GM21723 (cell line): Measurements from ENCODE around the gene MALT1.
"Not testable (repeated sequence)": the region's sequence is repeated elsewhere in the genome, so short reads cannot be mapped to it uniquely, and the experiment has no call there.

ENCODE experiments used
- ATAC-seq: cut with Tn5 transposase; IDR thresholded peaks from one replicate; pipeline ENCODE4 v1.9.1; 2021; ENCODE audit warnings: mild to moderate bottlenecking, moderate library complexity; ENCODE audit not compliant: unreplicated experiment

MALT1 gene

GRCh38 chr18:58732471-58732870, 61.2 kb downstream of the MALT1 start:
- no peak for ATAC-seq

- ATAC-seq = no peak
Observed at GRCh38 chr18:58733866-58734265, 62.6 kb downstream of the MALT1 start.

GRCh38 chr18:58738322-58738721, 67.1 kb downstream of the MALT1 start:
- ATAC-seq = no peak

- ATAC-seq = no peak
Observed at GRCh38 chr18:58745914-58746313, 74.6 kb downstream of the MALT1 start.

- no peak for ATAC-seq
Observed at GRCh38 chr18:58748899-58749595, 77.8 kb downstream of the MALT1 start.

- ATAC-seq = no peak
Observed at GRCh38 chr18:58753976-58754375, 82.7 kb downstream of the MALT1 start.

GRCh38 chr18:58754544-58755068, 83.3 kb downstream of the MALT1 start:
- no peak for ATAC-seq

GRCh38 chr18:58755304-58756010, 84.2 kb downstream of the MALT1 start:
- no peak for ATAC-seq

GRCh38 chr18:58756148-58756547, 84.9 kb downstream of the MALT1 start:
- no peak for ATAC-seq

GRCh38 chr18:58756596-58757240, 85.5 kb downstream of the MALT1 start:
- ATAC-seq = no peak

- not testable (repeated sequence) for ATAC-seq
Observed at GRCh38 chr18:58757351-58757750, 86.1 kb downstream of the MALT1 start.

GRCh38 chr18:58758046-58758445, 86.8 kb downstream of the MALT1 start:
- no peak for ATAC-seq

GRCh38 chr18:58758606-58759005, 87.3 kb downstream of the MALT1 start:
- no peak for ATAC-seq

GRCh38 chr18:58761241-58761969, 90.1 kb downstream of the MALT1 start:
- peak; percentile 79 for ATAC-seq

GRCh38 chr18:58761970-58762780, 90.9 kb downstream of the MALT1 start:
- ATAC-seq = no peak

GRCh38 chr18:58762781-58763171, 91.5 kb downstream of the MALT1 start:
- no peak for ATAC-seq

GRCh38 chr18:58766164-58766563, 94.9 kb downstream of the MALT1 start:
- ATAC-seq = no peak

- ATAC-seq = no peak
Observed at GRCh38 chr18:58766946-58767345, 95.7 kb downstream of the MALT1 start.

- peak; percentile 81 for ATAC-seq
Observed at GRCh38 chr18:58768293-58768974, 97.2 kb downstream of the MALT1 start.

- ATAC-seq = no peak
Observed at GRCh38 chr18:58769321-58769720, 98.1 kb downstream of the MALT1 start.
